ENCODE measurements around the gene SLC26A6.

- TF ChIP-seq POLR2A (IDR thresholded peaks at IDR 0.05) (no peak), CTCF (IDR thresholded peaks at IDR 0.05) (no peak), POLR2AphosphoS5 (IDR thresholded peaks at IDR 0.05) (no peak)
Observed at GRCh38 chr3:48591436-48591835, 43.8 kb downstream of the SLC26A6 start.
